SKM-1 treated with dmso at 0.1 percent for 144 hours (cell line): ENCODE results near the gene C13orf42.

Experiments
- DNase-seq: peaks from one replicate; lab custom pipeline; 2025; ENCODE audit not compliant: unreplicated experiment; lab: John Stamatoyannopoulos, UW

C13orf42 gene

GRCh38 chr13:51035978-51036377, 75.1 kb downstream of the C13orf42 start:
- DNase-seq = no peak

DNA sequence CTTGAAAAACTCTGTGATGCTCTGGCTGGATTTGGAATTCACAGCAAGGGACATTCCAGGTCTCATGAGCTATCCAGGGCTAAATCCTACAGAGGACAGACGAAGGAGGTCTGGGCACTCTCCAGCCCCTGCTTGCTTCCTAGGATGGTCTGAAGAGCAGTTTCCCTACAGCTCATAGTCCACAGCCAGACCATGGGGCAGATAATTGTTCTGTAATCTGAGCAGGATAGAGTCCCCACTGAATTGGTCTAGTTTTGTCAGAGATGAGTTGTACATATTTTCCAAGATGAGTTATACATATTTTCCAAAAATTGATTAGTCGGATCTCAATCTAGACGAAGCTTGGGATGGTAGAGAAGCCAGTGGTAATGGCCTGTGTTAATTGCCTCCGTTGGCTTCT, 75.6 kb downstream of the C13orf42 start:
- no peak for DNase-seq

- no peak for DNase-seq
Measured at GRCh38 chr13:51034906-51035305, 76.2 kb downstream of the C13orf42 start.

DNA sequence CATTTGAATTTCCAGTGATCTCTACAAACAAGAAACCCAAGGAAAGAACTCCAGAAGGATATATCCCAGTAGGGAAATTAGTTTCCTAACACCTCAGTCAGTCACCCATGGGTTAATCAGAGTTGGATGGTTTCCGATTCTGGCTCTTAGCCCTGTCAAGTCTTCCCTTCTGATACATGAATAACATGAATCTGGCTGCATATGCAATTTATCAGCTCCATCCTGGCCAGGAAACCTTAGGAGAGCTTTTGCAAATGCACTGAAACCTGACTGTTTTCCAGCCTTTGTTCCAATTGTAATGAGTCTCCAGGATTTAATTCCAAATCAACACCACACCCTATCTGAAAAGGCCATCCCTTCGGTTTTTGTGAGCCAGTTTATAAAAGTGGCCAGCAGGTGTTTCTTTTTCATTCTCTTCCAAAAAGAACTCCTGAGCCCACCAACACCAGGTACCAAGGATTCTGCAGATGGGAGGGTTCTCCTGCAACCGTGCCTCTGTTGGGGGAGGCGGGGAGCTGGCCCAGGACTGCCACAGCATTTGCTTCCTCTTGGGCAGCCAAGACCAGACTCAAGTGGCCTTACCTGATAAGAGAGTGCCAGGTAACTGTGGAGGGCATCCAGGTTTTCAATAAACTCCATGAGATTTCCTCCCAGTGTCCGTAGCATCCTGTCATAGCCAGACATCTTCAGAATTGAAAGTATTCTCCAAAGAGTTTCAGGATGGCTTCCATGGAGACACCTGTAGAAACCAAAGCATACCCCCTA, 77.5 kb downstream of the C13orf42 start:
- no peak for DNase-seq

DNA sequence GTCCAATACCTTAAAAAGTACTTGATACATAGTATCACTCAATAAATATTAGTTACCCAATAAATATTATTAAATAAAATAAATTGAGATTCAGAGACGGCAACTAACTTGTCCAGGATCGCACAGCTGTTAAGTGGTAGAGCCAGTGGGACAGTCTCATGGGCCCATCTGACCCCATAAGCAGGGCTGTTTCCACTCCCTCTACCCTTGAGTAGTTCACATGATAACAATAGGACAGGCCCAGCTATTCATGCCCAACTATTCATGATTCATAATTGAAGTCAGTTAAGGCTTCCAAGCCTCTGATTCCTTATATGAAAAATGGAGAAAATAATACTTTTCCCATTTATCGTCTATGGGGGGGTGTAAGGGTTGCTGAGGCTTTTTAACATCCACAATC, 78.2 kb downstream of the C13orf42 start:
- DNase-seq = no peak
